GM18511 (cell line): ENCODE data around the gene IL13RA1.
A peak's percentile ranks its signal among the peaks of the same experiment; 100 is the strongest.
"Not testable (repeated sequence)": the region's sequence is repeated elsewhere in the genome, so short reads cannot be mapped to it uniquely, and the experiment has no call there.

ENCODE experiments used
- ATAC-seq: cut with Tn5 transposase; IDR thresholded peaks from one replicate; pipeline ENCODE4 v1.9.1; 2021; ENCODE audit warnings: mild to moderate bottlenecking, moderate library complexity; ENCODE audit not compliant: unreplicated experiment

Gene IL13RA1

DNA sequence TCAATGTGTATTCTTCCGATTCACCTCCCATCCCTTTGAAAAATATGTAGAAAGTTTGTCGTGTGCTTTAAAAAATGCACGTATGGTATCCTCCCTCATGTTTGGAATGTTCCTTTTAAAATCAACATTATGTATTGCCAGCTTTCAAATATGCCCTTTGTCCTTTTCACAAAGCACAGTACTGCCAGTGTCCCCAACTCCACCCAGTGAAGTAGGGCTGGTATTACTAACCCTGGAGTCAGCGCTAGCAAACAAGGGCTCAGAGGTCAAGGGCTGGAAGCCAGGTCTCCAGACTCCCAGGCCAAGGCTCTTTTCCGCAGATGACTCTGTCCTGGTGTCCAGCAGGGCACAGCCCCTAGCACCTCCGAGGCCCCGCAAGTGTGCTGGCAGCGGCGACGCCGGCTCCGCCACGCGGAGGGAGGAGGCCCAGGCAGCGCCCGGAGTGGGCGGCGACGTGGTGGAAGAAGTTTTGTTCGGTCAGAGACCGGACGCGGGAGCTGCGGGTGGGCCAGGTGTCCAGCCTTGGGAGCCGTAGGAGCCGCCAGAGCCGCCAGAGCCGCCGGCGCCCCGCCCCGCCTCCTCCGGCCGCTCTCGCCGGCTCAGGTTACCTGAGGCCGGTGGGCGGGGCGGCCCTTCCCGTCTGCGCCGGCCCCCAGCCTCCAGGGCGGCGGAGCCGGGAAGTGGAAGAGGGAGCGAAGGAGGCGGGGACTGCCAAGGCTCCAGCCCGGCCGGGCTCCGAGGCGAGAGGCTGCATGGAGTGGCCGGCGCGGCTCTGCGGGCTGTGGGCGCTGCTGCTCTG lies at the start of gene IL13RA1:
IL13RA1 (plus strand) TSS at position 720 of the 799 bp plus-strand sequence; CDS start at position 753, 33 bp downstream.
- ATAC-seq: peak; percentile 51

DNA sequence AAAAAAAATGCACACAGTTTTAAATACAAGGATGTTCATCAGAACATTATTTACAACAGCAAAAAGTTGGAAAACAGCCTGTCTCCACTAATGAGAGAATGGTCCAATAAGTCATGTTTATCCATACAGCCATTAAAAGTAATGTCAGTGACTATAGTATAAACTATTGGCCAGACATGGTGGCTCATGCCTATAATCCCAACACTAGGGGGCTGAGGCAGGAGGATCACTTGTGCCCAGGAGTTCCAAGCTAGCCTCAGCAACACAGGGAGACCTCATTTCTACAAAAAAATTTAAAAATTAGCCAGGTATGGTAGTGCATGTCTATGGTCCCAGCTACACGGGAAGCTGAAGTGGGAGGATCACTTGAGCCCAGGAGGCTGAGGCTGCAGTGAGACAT lies 48.1 kb upstream of the IL13RA1 start:
- ATAC-seq: no peak

DNA sequence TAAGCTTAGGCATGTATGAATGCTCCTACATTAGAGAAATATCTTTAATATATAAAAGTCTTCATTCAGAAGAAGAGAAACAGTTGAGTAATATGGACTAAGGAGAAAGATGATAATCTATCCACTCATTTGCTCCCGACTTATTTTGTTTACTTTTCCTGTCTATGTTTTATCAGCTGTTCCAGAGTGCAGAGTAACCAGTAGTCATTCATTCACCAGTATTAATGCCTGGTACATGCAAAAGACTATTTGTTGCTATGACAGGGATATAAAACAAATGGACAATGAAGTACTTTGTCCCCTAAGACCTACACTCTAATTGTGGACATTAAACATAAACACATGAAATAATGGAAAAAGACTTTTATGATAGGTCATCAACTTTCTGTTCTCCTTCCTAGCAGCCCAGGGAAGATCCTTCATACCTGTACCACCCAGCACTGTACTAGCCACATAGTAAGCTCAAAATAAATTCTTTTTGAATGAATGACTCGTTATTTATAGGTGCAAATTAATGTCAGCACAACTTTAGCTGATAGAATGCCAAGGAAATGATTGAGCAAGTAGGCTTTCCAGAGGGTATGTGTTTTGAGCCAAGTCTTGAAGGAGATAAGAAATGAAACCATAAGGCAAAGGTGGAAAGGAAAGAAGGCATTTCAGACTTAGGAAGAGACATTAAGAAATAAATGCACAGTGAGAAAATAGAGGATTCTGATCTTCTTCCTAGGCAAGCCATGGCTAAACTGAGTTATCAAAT lies 45.0 kb upstream of the IL13RA1 start:
- no peak for ATAC-seq

DNA sequence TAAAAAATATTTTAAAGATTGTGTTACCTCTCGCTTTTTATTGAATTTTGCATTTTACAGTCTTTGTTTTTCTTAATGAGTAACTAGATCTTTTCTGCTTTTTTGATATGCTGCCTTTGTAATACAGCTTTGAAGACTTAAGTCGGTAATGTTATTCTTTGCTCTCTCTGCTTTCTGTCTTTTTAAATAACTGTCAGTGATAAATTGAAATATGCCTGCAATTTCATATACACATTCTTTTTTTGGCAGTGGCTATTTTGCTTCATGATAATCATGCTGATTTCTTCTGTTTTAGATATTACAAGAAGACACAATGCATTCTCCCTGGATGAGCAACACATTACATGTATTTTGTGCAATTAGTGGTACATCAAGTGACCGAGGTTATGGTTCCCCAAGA lies 42.0 kb upstream of the IL13RA1 start:
- no peak for ATAC-seq

DNA sequence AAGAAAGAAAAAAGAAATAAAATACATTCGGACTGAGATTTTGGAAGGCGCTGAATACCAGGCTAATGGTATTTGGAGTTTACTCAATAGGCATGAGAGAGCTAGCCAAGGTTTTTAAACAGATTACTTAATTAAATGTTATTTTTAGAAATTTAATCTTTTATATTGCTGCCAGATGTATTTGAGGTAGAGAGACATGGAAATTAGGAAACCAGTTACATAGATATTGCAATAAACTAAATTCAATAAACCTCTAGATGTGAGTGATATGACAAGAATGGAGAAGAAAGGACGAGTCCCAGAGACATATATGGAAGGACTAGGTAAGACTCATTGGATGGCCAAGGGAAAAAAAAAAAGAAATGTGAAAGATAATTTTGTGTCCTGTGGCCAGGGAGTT lies 38.5 kb upstream of the IL13RA1 start:
- ATAC-seq: no peak

DNA sequence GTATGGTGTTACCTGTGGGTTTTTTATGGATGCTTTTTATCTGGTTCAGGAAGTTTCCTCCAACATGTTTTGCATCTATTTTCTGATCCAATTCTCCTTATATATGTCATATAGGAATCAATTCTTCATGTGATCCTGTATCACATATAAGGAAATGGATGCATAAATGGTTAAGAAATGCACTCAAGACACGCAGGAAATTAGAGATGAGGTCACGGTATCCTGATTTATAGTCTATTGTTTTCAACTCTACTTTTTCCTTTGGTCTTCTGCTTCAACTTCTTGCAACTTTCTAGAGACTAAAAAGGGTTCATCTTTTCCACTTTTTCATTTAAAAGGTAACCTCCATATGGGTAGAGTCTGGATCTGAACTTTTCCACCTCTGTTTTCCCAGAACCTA lies 33.6 kb upstream of the IL13RA1 start:
- no peak for ATAC-seq

DNA sequence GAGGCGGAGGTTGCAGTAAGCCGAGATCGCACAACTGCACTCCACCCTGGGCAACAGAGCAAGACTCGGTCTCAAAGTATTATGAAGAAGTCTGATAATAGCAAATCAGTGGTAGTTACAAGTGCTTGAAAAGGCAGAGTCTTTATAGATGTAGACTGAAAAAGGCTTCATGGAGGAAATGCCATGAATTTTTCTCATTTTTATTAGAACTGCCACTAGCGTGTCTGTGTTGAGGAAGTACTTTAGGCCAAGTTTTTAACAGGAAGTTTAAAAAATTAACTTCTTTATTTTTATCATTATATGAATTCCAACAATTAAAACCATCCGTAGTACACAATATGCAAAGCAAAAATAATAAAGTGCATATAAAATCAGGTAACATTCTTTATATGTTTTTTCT lies 32.8 kb upstream of the IL13RA1 start:
- no peak for ATAC-seq

DNA sequence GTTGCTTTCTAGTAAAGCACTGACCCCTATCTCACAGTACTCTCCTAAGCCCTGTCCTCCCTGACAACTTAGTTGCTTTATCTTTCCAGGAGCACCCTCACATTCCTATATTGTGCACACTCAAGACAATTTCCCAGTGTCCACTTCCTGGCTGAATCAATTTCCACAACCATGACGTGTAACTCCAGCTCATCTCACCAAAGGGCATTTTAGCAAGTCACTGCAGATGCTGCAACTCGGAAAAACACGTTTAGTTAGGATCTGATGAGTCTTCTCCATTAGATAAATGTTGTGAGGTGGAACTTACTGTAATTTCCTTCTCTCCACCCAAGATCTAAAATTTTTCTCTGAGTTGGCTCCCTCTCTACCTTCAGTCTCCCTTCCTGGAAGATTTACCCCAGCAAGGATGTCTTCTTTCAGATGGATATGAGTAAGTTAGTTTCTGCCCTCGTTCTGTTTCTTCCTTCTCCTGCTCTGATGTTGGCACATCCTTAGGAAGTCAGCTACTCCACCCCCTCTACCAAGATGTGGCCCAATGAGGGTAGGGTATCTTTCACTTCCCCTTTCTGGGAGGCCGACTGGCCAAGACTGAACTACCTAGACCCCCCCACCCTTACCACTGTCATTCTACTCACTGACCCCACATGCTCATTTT lies 28.8 kb upstream of the IL13RA1 start:
- no peak for ATAC-seq

DNA sequence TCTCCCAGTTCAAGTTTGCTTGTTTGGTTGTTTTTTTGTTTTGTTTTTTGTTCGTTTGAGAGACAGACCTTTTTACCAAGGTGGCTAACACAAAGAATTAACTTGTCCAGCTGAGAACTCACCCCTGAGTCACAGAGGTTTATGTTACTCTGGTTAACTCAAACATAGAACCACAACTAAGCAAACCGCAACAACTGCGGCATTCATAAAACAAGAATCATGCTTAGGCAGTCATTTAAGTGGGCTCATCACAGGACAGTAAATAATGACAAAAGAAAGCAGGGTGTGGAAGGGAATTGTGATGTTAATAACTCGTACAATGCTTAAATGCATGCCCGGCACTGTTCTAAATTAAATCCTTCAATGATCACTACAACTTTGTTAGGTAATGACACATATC lies 24.7 kb upstream of the IL13RA1 start:
- no peak for ATAC-seq

DNA sequence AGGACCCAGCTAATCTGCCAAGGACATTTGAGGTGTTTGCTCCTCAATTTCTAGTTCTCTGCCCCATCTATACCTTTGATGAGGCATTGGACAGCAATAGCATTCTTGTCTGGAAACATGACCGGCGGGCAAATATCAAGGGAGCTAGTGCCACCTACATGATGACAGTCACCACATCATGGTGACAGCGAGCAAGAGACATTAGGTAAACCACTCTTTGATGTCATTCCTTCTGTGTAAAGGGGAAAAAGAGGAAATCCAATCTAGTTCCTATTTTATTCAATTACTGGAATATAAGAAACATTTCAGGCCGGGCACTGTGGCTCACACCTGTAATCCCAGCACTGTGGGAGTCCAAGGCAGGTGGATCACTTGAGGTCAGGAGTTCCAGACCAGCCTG lies 20.7 kb upstream of the IL13RA1 start:
- no peak for ATAC-seq

DNA sequence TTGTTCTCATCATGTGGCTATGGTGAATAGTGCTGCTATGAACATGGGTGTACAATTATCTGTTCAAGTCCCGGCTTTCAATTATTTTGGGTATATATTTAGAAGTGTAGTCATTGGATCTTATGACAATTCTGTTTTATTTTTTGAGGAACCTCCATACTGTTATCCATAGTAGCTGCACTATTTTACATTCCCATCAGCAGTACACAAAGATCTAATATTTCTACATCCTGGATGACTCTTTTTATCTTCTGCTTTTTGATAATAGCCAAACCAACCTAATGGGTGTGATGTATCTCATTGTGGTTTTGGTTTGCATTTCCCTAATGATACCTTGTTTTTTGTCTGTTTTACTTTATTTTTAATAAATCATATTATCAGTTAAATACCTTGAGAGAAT lies 12.9 kb upstream of the IL13RA1 start:
- no peak for ATAC-seq

DNA sequence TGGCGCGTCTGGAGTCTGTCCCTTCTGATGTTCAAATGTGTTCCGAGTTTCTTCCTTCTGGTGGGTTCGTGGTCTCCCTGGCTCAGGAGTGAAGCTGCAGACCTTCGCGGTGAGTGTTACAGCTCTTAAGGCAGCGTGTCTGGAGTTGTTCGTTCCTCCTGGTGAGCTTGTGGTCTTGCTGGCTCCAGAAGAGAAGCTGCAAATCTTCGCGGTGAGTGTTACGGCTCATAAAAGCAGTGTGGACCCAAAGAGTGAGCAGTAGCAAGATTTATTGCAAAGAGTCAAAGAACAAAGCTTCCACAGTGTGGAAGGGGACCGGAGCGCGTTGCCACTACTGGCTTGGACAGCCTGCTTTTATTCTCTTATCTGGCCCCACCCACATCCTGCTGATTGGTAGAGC lies 11.5 kb upstream of the IL13RA1 start:
- not testable (repeated sequence) for ATAC-seq

DNA sequence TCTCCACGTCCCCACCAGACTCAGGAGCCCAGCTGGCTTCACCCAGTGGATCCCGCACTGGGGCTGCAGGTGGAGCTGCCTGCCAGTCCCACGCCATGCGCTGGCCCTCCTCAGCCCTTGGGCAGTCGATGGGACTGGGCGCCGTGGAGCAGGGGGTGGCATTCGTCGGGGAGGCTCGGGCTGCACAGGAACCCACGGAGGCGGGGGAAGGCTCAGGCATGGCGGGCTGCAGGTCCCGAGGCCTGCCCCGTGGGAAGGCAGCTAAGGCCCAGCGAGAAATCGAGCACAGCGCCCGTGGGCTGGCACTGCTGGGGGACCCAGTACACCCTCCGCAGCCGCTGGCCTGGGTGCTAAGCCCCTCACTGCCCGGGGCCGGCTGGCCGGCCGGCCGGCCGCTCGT lies 10.6 kb upstream of the IL13RA1 start:
- ATAC-seq: not testable (repeated sequence)

DNA sequence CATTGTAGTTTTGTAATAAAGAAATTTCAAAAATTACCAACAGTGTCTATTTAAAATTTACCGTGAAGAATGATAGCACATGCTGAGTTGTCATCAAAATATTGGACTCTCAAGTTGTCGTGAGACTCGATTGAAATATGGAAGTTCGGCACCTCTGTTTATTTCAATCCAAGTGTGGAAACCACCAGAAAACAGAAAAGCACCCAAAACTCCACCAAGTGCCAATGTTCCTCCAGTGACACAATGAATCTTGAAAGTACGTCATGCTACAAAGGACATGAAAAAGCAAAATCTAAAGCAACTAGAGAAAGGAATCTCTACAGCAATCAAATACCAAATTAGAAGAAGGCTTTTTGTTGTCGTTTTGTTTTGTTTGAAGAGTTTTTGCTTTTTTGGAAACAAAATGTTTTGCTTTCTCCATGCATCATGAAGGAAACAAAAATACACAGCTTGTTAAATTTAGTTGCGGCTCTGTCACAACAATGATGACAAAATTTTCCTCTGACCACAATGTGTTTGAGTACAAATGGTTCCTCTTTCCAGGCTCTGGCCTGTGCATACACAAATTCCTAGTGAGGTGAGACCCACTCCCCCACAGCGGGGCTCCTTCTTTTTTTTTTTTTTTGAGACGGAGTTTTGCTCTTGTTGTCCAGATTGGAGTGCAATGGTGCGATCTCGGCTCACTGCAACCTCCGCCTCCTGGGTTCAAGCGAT lies 9.6 kb upstream of the IL13RA1 start:
- no peak for ATAC-seq

DNA sequence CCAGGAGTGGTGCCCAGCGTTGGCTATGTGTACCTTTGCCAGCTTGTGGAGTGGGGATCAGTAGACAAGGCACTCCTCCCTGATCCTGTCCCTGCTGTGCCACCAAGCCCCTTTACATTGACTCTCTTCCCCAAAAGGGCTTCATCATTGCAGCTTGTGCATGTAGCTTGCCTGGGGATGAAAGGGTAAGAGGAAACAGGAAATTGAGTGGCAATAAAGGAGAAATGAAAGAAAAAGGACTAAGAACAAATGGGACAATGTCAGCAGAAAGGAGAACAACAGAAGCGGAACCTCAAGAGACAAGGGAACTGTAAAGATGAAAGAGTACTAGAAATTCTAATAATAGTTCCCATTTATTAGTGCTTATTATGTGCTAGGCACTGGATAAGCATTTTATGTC lies 8.7 kb upstream of the IL13RA1 start:
- no peak for ATAC-seq

DNA sequence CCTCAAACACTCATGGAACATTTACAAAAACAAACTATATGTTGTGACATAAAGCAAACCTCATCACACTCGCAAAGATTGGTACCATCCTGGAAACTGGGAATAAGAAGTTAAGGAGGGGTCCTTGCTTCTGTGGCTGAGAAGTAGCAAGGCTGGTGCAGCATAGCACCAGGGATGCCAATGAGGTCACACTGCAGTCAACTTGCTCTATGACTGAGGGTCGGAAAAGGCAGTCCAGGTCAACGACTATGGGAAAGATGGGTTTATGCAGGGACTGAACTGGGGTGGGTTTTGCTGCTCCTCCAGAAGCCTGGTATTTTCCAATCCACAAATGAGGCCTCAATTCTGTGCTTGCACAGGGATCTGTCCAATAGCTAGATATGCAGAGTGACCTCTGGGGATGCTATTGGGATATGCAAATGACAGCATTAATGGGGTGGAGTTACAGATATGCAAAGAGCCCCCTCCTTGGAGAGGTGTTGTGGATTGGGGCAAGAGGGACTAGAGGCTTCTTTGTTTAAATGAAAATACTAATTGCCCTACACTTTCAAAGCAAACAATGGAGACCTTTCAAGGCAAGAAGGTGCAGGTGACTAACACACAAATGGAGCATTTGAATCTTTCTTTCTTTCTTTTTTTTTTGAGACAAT lies 7.2 kb upstream of the IL13RA1 start:
- ATAC-seq: no peak

DNA sequence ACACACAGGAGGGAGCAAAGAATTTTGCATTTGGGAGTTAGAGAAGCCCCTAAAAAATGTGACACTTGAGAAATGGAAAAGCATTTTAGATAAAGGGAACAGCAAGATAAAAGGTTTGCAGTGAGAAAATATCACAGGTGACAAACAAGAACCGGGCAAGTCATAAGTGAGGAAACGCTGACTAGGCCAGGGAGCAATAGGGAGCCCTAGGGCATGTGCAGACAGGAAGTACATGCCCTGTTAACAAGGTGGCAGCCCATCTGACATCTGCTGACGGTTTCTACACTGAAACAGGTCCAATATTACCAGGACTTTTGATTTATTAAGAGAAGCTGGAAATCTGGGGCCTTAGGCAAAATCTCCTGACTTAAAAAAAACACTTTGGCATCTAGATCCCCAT lies 4.0 kb upstream of the IL13RA1 start:
- no peak for ATAC-seq

DNA sequence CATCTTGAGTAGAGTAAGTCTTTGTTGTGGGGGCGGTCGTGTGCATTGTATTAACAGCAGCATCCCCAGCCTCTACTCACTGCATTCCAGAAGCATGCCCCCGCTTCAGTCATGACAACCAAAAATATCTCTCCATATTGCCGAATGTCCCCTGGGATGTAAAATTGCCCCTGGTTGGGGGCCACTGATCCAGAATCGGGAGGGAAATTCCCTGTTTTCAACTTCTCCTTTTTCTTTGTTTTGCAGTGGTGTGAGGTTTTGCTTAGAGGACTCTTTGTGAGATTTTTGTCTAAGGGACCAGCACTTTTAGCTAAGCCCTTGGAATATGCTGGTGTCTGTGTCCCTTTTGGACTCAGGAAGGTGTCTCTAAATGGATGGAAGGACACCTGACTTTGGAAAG lies 3.0 kb upstream of the IL13RA1 start:
- peak; percentile 32 for ATAC-seq

DNA sequence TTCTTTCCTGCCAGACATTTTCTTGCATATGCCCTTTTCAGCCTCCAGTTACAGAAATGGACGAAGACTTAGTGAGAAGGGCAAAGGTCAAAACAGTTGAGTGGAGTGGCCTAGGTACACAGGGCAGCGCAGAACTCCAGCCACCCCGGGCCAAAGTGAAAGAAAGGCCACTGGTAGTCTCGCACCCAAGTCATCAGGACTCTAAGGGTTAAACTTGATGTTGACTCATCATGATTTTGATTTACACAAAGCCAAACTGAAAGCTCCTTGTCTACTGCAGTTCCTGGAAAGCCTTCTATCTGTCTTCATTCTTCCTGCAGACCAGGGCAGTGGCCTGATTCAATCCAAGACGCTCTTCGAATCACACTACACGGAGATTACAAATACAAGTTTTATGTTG lies 2.6 kb upstream of the IL13RA1 start:
- no peak for ATAC-seq

DNA sequence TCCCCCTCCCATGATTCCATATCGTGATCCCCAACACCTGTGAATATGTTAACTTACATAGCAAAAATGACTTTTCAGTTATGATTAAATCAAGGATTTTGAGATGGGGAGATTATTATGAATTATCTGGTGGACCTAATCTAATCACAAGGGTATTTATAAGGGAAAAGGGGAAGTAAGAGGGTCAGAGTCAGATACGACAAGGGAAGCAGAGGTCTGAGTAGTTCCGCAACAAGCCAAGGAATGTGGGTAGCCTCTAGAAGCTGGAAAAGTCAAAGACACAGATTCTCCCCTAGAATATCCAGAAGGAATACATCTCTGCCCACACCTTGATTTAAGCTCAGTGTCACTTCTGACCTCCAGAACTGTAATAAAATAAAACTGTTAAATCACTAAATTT lies 1.0 kb upstream of the IL13RA1 start:
- ATAC-seq: no peak
